GM20431 (cell line): Measurements from ENCODE around the gene CRISPLD2.

ENCODE experiments used
- in situ Hi-C: fragments of 300-500 bp; cut with MseI, MboI; formaldehyde crosslinking; loops from one replicate; pipeline ENCODE4 v1.15.0; 2020; ENCODE audit warnings: low sequenced_read_pairs; ENCODE audit not compliant: unreplicated experiment

Gene CRISPLD2

DNA sequence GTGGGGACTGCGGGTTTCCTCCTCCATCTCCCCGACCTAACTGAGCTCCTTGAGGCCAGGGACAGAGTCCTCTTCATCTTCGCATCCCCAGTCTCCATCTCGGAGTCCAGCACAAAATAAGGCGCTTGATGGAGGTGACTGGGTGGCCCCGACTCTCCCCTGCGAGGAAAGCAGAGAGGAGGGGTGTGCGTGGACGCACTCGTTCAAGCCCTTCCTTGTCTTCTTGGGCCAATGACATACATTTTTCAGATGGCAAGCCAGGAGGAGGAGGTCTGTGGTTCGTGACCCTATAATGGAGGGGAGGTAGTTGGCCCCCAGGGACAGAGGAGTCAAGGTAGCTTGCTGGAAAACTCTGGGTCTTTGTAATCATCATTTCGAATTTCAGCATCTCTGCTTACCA lies 17.2 kb downstream of the CRISPLD2 start:
- in situ Hi-C loops = no loop called here

DNA sequence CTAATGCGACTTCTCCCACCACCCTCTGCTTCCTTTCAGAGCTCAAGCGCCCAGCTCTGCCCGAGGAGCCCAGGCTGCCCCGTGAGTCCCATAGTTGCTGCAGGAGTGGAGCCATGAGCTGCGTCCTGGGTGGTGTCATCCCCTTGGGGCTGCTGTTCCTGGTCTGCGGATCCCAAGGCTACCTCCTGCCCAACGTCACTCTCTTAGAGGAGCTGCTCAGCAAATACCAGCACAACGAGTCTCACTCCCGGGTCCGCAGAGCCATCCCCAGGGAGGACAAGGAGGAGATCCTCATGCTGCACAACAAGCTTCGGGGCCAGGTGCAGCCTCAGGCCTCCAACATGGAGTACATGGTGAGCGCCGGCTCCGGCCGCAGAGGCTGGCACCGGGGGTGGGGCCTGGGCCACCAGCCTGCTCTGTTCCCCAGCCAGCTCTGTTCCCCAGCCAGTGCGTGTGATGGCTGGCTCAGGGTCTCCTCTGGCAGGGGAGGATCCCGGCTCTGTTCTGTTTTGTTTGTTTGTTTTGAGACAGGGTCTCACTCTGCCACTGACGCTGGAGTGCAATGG lies 18.7 kb downstream of the CRISPLD2 start:
- in situ Hi-C loops = no loop called here

DNA sequence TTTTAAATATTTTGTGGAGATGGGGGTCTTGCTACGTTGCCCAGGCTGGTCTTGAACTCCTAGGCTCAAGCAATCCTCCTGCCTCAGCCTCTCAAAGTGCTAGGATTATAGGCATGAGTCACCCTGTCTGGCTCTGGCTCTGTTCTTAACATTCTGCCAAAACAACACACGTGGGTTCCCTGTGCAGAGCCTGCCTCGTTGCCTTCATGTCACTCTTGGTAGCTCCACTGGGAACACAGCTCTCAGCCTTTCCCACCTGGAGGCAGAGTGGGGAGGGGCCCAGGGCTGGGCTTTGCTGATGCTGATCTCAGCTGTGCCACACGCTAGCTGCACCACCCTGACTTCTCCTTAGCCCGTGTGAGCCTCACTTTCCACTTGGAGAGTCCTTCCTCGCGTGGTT lies 19.3 kb downstream of the CRISPLD2 start:
- in situ Hi-C loops = no loop called here

DNA sequence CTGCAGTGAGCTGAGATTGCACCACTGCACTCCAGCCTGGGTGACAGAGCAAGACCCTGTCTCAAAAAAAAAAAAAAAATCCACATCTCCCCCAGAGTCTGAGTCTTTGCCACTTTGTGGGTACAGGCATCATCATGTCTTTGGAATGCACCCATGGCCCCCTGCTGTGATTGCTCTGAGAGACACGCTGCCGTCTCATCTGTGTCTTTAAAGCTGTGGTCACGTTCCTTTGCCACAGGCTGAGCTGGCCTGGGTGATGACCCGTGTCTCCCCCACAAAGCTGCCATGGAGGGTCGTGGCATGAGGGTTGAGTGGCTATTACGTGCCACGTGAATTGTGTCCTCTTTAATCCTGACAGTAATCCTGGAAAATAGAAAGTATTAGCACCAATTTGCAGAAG lies 20.2 kb downstream of the CRISPLD2 start:
- in situ Hi-C loops = no loop called here

DNA sequence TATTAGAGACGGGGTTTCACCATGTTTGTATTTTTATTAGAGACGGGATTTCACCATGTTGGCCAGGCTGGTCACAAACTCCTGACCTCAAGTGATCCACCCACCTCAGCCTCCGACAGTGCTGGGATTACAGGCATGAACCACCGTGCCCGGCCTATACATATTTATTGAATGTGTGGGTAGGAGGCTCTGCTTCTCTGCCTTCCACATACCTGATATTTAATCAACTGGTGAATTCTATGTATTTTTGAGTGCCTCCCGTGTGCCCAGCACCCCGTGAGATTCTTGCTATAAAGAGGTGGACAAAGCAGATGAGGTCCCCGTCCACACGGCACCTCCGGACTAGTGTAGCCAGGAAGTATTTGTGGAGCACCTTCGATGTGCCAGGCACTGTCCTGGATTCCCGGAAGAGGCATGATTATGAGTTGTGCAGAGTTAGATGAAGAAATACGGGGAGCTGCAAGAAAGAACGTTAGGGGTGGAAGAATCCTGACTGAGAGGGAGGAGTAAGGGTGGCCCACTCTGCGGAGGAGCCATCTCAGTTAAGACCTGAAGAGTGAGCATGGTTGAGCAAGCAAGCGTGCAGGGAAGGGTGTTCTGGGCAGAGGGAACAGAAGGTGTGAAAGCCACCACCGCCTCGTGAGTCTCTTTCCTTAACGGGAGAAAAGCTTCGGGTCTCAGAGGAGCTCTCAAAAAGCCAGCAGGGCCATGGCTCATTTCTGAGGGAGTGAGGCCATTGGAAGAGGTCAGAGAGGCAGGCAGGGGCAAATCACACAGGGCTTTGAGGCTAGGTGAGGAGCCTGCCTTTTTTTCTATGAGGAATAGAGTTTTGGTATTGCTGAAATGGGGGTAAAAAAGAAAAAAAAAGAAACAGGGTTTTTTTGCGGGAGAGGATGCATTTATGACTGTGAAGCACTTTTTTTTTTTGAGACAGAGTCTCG lies 21.2 kb downstream of the CRISPLD2 start:
- in situ Hi-C loops = no loop called here

DNA sequence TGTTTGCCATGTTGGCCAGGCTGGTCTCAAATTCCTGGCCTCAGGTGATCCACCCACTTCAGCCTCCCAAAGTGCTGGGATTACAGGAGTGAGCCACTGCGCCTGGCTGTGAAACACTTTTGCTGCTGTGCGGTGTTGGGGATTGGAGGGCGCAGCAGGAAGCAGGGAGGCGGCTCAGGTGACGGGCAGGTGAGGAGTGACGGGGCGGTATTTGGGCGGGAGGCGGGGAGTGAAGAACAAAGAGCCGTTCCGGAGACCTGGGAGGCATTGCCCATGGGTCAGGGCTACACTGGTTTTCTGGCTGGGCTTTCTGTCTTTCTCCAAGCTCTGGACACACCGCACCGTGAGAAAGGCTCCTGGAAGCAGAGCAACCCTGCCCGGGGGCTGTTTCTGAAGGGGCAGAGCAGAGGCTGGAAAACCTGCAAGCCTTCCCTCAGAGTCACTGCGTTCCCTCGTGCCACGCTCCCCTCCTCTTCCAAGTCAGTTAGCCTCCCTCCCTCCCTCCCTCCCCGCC lies 22.1 kb downstream of the CRISPLD2 start:
- in situ Hi-C loops = no loop called here

DNA sequence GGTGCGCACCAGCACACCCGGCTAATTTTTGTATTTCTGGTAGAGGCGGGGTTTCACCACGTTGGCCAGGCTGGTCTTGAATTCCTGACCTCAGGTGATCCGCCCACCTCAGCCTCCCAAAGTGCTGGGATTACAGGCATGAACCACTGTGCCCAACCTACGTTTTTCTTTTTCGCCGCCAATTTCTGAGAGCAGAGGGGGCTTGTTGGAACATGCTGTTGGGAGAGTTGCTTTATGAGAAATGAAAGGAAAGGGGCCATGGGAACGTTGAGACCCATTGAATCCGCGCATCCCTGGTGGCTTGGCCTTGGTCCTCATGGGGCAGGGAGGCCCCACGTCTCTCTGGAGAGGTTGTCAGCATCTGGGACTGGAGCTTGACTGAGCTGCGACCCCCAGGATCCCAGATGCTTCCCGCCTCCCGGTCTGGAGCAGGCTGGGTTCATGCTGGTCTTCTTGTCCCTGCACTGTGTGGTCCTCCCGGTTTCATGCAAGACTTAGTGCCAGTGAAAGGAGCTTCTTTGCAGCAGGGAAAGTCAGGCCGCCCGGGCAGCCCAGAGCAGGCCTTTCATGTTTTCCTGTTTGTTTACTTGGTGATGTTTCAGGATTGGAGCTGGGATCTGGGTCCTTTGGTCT lies 22.8 kb downstream of the CRISPLD2 start:
- in situ Hi-C loops = no loop called here

DNA sequence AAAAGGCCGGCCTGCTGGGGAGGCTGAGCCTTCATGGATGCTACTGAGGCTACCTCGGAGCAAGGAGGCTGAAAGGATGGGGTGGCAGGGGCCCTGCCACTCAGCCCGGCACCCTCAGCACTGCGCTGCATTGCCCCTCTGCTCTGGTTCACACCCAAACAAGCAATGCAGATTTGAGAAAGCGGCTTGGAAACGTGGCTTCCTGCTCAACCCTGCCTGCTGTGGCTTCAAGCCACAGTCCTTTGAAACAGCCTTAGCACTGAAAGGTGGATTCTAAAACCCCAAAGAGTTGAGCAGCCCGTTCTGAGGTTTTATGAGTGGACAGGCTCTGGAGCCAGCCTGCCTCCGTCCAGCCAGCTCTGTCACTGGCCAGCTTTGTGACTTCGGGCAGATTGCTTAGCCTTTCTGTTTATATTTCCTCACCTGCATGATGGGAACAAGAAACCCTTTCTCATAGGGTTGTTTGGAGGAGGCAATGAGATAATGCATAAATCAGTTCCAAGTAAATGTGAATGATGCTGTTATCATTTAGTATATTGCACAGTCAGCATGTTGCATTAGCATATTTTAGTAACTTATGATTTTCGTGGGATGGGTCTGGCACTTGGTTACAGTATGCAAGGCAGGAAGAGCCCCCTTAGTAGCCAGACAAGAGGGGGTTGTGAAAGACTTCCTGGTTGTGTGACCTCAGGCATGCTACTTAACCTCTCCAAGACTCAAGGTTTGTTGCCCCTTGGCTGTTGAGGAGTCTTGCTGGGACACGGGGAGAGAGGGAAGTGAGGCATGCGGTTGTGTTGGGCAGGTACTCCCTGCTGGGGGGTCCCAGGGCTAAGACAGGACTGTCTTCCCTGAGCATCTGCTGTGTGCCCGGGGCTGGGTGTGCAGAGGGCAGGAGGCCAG lies 23.6 kb downstream of the CRISPLD2 start:
- in situ Hi-C loops = no loop called here

DNA sequence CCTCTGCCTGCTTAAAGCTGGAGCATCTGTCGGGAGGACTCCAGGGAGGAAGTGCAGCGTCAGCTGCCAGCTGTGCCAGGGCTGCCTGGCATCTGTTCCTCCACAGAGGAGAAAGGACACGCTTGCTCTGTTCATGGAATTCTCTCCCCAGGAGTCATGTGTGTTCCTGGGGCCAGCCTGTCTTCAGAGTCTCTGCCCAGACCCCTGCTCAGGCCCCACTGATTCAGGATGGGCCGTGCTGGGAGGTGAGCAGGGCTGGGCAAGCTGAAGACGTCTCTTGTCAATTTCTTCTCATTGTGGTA lies 24.2 kb downstream of the CRISPLD2 start:
- in situ Hi-C loops = no loop called here

DNA sequence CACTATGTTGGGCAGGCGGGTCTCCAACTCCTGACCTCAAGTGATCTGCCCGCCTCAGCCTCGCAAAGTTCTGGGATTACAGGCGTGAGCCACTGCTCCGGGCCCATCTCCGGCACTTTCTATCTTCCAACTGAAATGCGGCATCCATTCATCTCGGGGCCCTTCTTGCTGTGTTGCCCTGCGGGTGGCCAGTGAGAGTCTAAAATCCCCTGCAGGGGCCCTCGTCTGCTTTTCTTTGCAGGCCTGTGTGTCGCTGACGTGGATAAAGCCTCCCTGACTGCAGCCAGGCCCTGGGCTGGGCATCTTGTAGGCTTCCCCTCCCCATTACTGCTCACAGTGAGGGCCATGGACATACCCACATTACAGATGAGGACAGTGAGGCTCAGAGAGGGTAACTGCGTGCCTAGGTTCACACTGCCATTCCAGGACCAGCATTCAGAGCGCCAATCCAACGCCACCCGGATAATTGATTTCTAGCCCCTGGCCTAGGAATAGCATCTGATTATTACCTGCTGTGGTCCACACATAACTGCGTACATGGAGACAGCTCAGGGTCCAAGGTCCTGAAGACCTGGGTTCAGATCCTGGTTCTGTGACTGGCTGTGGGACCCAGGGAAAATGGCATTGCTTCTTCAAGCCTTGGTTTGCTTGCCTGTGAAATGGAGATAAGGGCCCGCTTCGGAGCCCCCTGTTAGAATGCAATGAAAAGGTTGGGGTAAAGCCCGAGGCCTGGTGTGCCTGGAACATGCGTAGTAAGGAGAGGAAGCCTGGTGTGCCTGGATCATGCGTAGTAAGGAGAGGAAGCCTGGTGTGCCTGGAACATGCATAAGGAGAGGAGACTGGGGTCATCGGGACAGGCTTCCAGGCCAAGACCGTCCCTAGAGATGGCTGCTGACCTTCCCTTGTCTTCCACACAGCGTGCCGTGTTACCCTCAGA lies 25.0 kb downstream of the CRISPLD2 start:
- in situ Hi-C loops = no loop called here

DNA sequence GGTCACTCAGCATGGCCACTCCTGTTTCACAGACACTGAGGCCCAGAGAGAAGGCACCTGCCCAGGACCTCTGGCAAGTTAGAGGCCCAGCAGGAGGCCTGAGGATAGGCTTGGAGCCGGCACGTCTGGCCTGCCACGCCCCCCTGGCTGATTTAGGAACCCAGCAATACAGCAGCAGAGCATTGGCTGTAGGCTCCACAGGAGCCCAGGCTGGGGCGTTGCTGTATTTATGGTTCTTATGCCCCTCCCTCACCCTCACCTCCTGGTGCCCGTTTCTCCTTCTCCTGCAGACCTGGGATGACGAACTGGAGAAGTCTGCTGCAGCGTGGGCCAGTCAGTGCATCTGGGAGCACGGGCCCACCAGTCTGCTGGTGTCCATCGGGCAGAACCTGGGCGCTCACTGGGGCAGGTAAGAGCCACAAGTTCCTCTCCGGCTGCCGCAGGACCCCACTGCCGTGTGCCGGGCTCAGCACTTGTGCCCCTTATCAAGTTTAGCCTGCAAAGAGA lies 25.8 kb downstream of the CRISPLD2 start:
- in situ Hi-C loops = no loop called here

DNA sequence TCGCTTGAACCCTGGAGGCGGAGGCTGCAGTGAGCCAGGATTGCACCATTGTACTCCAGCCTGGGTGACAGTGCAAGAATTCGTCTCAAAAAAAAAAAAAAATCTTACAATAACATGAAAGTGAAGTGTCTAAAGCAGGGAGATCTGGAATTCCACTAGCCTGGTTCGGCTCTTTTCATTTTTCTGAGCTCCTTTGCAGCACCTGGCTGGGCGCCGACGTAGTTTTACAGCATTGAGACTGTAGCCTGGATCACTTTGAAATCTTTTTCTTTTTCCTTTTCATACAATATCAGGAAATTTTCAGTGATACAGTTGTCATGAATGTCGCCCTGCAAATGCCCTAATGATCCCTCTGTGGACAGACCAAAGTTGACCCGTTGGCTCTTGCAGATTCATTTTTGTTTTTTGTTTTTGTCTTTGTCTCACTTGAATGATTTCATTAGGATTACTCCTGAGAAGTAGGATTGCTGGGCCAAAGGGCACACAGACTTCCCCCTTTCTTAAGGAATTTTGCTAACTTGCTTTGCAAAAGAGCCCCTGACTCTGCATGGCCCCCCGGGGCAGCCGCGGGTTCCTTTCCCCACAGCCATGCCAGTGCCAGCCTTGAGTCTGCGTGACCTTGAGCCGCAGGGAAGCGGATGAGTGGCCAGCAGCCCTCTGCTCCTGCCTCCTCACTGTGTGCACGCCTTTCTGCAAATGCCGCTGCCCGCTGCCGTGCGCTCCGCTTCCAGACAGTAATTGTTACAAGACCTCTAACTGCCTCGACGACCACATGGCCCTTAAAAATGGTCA lies 28.0 kb downstream of the CRISPLD2 start:
- in situ Hi-C loops = no loop called here

DNA sequence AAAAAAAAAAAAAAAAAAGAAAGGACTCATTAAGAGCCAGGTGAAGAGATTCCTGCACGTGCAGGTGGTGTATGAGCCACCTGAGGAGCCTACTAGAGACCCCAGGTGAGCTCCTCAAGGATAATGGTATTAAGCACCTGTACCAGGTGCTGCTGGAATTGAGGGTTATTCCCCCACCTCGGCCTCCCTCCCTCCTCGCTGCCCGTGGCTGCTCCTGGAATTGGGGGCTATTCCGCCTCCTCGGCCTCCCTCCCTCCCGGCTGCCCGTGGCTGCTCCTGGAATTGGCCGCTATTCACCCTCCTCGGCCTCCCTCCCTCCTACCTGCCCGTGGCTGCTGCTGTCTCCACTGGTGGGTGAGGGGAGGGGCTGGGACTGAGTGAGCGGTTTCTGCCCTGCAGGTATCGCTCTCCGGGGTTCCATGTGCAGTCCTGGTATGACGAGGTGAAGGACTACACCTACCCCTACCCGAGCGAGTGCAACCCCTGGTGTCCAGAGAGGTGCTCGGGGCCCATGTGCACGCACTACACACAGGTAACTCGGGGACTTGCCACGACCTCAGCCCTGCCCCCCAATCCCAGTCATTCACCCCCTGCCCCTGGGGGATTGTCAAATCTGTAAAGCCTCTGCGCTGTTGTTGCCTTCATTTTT lies 29.3 kb downstream of the CRISPLD2 start:
- in situ Hi-C loops = no loop called here

DNA sequence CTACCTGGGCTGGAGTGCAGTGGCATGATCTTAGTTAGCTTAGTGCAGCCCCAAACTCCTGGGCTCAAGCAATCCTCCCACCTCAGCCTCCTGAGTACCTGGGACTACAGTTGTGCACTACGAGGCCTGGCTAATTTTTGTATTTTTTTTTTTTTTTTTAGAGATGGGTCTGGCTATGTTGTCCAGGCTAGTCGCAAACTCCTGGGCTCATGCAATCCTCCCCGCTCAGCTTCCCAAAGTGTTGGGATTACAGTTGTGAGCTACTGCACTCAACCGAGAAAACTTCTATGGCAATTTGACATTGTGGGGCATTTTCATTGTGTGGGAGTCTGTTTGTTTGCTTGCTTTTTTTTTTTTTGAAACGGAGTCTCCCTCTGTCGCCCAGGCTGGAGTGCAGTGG lies 30.0 kb downstream of the CRISPLD2 start:
- in situ Hi-C loops = no loop called here

DNA sequence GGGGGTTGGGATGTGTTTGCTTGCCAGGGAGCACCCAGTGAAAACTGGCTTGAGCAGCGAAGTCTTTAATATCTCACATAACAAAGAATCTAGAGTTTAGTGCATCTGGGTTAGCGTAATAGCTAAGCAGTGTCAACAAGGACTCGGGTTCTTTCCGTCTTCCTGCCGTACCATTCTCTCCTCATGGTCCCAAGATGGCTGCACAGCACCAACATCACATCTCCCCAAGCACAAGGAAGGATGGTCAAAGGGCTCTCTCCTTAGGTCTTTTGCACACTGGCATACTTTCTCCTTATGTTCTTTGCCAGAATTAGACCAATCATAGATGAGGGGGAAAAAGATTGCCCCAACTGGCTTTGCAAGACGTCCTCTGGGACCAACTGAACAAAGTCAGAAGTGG lies 30.9 kb downstream of the CRISPLD2 start:
- in situ Hi-C loops = no loop called here

DNA sequence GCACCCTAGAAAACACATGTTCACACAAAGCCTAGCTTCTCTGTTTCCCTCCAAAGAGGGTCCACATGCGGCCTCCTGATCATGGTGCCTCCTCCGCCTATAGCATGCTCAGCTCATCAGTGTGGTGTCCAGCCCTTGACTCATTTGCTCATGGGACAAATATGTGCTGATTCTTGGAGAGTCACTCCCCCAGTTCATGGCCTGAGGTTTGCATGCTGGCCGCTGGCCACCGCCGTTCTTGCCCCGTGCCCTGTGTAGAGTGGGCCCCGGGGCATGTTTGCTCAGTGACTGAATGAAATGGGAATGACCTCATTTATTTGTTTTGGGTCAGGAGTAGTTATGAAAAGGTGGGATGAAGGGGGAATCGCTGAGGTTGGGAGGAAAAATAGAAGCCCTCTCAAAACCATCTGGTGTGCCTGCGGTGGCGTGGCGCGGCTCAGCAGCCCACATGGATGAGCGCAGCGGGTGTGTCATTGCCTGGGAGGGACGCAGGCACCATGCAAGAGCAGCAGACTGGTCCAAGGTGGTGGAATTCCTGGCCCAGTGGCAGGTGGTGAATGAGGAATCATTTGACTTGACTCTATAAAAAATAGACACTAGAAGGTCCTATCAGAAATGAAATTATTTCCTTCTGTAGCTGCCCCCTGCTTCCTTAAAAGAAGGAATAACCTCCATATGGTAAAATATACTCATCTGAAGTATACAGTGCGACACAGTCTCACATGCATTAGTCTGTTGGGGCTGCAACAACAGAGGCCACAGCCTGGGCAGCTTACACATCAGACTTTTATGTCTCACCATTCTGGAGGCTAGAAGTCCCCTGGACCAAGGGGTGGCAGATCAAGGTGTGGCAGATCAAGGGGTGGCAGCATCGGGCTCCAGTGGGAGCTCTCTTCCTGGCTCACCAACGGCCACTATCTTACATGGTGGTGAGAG lies 31.7 kb downstream of the CRISPLD2 start:
- in situ Hi-C loops = no loop called here

DNA sequence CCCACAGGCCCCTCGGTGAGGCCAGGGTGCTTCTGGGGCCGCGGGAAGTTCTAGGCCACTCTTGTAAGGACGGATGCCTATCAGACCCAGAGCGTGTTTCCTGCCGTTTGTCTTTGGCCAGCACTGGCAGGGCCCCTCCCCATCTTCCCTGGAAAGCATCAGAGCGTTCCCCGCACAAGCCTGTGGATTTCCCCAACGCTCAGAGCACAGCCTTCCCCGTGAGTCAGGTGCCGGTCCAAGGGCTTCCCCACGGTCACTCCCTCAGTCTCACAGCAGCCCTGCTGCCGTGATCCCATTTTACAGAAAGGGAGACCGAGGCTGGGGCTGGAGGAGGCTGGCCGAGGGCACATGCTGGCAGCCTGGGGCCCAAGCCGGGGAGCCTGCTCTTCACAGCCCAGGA lies 33.7 kb downstream of the CRISPLD2 start:
- in situ Hi-C loops = no loop called here
